ENCODE measurements around the gene UBE2F. TPM values are rescaled to one million over a fixed set of nuclear protein-coding genes. Genes with fewer than 3 reads are reported as not detected.

The UBE2F gene
- polyA plus RNA-seq, 2 of the 4 experiments (the other 2 are of a cell fraction) = 49.7 to 81.1 TPM

GRCh38 chr2:237924164-237924534 lies 42.7 kb upstream of the UBE2F start:
- ChIA-PET POLR2A (no interaction called here), CTCF (interaction anchor here (0.6 to 3.2 kb wide), 11 partner anchors 8 to 335 kb away, joined by 3 to 18 read pairs (median 5); no protein-coding TSS in a partner anchor)
- WGBS (ENCODE audit: missing lambda C conversion rate) = 78% methylated on average over 14 of the region's 14 CpGs
- Histone ChIP-seq H3K4me2 (peak overlapping the region; percentile 63; the same call in 1 of the 3 replicates), H3K27ac (no peak overlapping the region), H3K9me3 (no peaks in the 10 kb centered on the region), H3K4me3 (no peak overlapping the region), H3K4me1 (peaks cover 5% of the 10 kb centered on the region; the same call in 1 of the 3 replicates)
- no peak for TF ChIP-seq EP300 (IDR thresholded peaks at IDR 0.05)
- no peak for TF ChIP-seq POLR2AphosphoS2 (conservative IDR thresholded peaks at IDR 0.05; ENCODE audit: low read length)
- TF ChIP-seq RNF2 (IDR thresholded peaks at IDR 0.05; ENCODE audit: borderline replicate concordance, low read depth) = no peak
- no peak for TF ChIP-seq FOXS1 (CRISPR knock-in tag; IDR thresholded peaks at IDR 0.05)
- TF ChIP-seq JUNB (IDR thresholded peaks at IDR 0.05) = no peak
- TF ChIP-seq POLR2A (IDR thresholded peaks at IDR 0.05; ENCODE audit: low read length) = no peak
- TF ChIP-seq EHMT2 (IDR thresholded peaks at IDR 0.05; ENCODE audit: low read depth) = no peak
- TF ChIP-seq NR3C1 (IDR thresholded peaks at IDR 0.05) = no peak
- TF ChIP-seq CHD4 (IDR thresholded peaks at IDR 0.05; ENCODE audit: borderline replicate concordance) = no peak
- TF ChIP-seq, protein P1, sequence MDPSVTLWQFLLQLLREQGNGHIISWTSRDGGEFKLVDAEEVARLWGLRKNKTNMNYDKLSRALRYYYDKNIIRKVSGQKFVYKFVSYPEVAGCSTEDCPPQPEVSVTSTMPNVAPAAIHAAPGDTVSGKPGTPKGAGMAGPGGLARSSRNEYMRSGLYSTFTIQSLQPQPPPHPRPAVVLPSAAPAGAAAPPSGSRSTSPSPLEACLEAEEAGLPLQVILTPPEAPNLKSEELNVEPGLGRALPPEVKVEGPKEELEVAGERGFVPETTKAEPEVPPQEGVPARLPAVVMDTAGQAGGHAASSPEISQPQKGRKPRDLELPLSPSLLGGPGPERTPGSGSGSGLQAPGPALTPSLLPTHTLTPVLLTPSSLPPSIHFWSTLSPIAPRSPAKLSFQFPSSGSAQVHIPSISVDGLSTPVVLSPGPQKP (IDR thresholded peaks at IDR 0.05; ENCODE audit: low read depth, low read length) = no peak
- no peak for TF ChIP-seq ZNF302 (CRISPR knock-in tag; IDR thresholded peaks at IDR 0.05)
- TF ChIP-seq, protein P2, sequence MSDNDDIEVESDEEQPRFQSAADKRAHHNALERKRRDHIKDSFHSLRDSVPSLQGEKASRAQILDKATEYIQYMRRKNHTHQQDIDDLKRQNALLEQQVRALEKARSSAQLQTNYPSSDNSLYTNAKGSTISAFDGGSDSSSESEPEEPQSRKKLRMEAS (IDR thresholded peaks at IDR 0.05) = no peak
- TF ChIP-seq PBX3 (IDR thresholded peaks at IDR 0.05) = no peak
- ATAC-seq = no peak
- no peak for DNase-seq (ENCODE audit: low read depth in 1 of 2, low spot score in 1 of 2)
- FAIRE-seq = no peak

DNA sequence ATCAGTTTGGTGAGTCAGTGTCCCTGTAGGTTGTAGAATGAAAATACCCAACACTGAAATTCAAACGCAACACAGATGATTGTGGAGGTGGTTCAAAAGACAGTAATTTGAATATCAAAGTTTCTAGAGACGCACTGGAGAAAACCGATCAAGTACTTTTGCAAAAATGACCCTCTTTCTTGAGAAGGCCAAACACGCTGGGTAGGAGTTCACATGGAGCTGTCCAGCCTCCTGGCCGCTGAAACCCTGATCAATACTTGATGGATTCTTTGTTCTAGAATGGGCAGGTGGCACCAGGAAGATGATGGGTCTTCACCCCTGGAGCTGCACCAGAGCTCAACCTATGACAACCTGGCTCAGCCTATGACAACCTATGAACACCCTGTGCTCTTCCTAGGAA lies 39.7 kb upstream of the UBE2F start:
- Histone ChIP-seq H3K4me3 (no peak overlapping the region), H3K4me1 (peaks cover 5% of the 10 kb centered on the region; the same call in 1 of the 3 replicates), H3K4me2 (no peak overlapping the region), H3K27ac (no peak overlapping the region), H3K9me3 (no peaks in the 10 kb centered on the region)
- TF ChIP-seq RFX5 (IDR thresholded peaks at IDR 0.05) (no peak), NFE2L2 (conservative IDR thresholded peaks at IDR 0.05; ENCODE audit: low read length) (no peak), EP300 (IDR thresholded peaks at IDR 0.05) (no peak), EHMT2 (IDR thresholded peaks at IDR 0.05; ENCODE audit: low read depth) (peak; percentile 64; the same call in 1 of the 2 replicates), ZC3H11A (IDR thresholded peaks at IDR 0.05) (no peak), CTCF (IDR thresholded peaks at IDR 0.05) (no peak), POLR2A (IDR thresholded peaks at IDR 0.05; ENCODE audit: low read length) (no peak), EHF (CRISPR knock-in tag; IDR thresholded peaks at IDR 0.05) (no peak)
- TF ChIP-seq, protein P3, sequence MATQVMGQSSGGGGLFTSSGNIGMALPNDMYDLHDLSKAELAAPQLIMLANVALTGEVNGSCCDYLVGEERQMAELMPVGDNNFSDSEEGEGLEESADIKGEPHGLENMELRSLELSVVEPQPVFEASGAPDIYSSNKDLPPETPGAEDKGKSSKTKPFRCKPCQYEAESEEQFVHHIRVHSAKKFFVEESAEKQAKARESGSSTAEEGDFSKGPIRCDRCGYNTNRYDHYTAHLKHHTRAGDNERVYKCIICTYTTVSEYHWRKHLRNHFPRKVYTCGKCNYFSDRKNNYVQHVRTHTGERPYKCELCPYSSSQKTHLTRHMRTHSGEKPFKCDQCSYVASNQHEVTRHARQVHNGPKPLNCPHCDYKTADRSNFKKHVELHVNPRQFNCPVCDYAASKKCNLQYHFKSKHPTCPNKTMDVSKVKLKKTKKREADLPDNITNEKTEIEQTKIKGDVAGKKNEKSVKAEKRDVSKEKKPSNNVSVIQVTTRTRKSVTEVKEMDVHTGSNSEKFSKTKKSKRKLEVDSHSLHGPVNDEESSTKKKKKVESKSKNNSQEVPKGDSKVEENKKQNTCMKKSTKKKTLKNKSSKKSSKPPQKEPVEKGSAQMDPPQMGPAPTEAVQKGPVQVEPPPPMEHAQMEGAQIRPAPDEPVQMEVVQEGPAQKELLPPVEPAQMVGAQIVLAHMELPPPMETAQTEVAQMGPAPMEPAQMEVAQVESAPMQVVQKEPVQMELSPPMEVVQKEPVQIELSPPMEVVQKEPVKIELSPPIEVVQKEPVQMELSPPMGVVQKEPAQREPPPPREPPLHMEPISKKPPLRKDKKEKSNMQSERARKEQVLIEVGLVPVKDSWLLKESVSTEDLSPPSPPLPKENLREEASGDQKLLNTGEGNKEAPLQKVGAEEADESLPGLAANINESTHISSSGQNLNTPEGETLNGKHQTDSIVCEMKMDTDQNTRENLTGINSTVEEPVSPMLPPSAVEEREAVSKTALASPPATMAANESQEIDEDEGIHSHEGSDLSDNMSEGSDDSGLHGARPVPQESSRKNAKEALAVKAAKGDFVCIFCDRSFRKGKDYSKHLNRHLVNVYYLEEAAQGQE (IDR thresholded peaks at IDR 0.05) = peak; percentile 83
- TF ChIP-seq, protein P4, sequence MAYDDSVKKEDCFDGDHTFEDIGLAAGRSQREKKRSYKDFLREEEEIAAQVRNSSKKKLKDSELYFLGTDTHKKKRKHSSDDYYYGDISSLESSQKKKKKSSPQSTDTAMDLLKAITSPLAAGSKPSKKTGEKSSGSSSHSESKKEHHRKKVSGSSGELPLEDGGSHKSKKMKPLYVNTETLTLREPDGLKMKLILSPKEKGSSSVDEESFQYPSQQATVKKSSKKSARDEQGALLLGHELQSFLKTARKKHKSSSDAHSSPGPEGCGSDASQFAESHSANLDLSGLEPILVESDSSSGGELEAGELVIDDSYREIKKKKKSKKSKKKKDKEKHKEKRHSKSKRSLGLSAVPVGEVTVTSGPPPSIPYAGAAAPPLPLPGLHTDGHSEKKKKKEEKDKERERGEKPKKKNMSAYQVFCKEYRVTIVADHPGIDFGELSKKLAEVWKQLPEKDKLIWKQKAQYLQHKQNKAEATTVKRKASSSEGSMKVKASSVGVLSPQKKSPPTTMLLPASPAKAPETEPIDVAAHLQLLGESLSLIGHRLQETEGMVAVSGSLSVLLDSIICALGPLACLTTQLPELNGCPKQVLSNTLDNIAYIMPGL (CRISPR knock-in tag; IDR thresholded peaks at IDR 0.05; ENCODE audit: borderline replicate concordance) = no peak
- no peak for FAIRE-seq
- no peak for ATAC-seq
- POLR2A ChIA-PET = no interaction called here
- 74% methylated on average over 5 of the region's 5 CpGs for WGBS (ENCODE audit: missing lambda C conversion rate)
- DNase-seq (ENCODE audit: low read depth in 1 of 2, low spot score in 1 of 2) = no peak
- CTCF ChIA-PET = interaction anchor here (0.7 to 1.1 kb wide), 4 partner anchors 9 to 232 kb away, joined by 3 read pairs; partner anchors contain the start of gene ERFE

Data from A549 (cell line).